Measurements from ENCODE around the gene SET.
"Not testable (repeated sequence)": the region's sequence is repeated elsewhere in the genome, so short reads cannot be mapped to it uniquely, and the experiment has no call there.

The SET gene, protein sequence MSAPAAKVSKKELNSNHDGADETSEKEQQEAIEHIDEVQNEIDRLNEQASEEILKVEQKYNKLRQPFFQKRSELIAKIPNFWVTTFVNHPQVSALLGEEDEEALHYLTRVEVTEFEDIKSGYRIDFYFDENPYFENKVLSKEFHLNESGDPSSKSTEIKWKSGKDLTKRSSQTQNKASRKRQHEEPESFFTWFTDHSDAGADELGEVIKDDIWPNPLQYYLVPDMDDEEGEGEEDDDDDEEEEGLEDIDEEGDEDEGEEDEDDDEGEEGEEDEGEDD

DNA sequence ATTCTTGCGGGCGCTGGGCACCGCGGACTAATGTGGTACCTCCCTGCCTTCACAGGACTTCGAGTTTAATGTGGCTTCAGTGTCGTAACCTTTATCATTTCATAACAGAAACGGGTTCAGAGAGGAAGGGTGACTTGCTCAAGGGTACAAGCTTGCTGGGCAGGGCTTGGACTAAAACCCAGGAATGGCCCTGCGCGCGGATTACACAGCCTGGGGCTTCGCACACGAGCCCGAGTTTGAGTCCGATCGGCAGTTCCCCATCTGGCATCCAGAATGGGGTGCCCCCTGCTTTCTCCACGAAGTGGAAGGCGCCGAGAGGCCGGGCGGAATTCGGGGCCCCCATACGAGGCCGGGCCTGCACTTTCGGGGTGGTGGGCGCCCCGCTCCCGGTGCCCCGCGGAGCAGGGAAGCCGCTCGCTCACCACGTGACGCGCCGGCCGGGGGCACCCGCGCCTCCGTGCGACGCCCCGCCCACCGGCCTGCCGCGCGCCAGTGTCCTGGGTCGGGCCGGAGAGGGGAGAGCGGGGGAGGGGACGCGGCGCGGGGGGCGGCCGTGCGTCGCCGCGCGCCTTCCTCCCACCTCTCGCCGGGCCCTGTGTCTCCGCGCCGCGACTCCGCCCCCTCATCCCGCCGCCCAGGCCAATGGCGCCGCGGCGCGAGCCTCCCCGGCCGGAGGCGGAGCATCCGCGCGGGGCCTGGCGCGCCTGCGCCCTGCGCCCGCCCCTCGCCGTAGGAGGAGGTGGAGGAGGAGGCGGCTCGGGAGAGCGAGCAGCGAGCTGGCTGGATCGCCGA, at the start of gene SET:
Gene SET (plus strand): TSS at position 722 of the 792 bp plus-strand sequence. CDS start 361 bp downstream, outside the sequence.
- in situ Hi-C loops (cut with MboI; ENCODE audit: low sequenced_read_pairs): no loop called here

GRCh38 chr9:128640603-128641002, 48.4 kb upstream of the SET start:
- in situ Hi-C loops (cut with MboI; ENCODE audit: low sequenced_read_pairs): no loop called here

DNA sequence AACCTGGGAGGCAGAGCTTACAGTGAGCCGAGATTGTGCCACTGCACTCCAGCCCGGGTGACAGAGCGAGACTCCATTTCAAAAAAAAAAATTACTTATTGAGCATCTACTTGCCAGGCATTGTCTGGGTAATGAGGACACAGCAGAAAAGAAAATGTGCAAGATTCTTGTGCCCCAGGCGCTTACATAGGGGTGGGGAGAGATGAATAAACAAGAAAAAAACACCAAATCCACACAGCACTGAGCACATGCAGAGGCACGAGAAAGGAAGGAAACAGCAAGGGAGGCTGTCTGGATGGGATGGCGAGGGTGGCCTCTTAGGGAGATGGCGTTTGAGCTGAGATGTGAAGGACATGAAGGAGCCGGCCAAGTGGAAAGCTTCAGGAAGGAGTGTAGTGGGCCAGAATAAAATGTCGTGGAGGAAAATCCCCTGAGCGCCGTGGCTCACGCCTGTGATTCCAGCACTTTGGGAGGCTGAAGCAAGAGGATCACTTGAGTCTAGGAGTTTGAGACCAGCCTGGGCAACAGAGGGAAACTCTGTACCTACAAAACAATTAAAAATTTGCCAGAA, 46.3 kb upstream of the SET start:
- in situ Hi-C loops (cut with MboI; ENCODE audit: low sequenced_read_pairs): no loop called here

DNA sequence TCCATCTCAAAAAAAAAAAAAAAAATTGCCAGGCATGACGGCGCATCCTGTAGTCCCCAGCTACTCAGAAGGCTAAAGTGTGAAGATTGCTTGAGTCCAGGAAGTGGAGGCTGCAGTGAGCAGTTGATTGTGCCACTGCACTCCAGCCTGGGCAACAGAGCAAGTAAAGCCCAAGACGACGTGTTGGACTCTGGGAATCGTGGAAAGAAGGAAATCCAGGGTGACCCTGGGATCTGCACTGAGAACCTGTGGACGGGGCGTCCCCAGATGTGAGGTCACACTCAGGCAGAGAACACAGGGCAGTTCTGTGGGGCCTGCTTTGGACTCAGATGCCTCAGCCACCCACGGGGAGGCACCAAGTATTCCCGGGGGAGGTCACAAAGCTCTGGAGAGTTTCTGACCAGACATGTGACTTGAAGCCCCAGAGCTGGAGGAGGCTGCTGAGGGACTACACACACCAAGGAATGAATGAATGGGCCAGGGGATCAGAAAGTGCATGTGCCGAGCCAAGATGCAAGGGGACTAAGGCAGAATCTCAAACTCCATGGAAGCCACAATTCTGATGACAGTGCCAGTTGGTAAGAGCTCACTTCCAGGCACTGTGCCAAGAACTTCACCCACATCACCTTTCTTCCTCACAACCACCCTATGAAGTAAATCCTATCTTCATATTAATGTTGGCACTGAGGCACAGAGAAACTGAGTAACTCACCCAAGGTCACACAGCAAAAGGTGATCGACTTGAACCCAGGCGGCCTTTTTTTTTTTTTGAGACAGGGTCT, 45.3 kb upstream of the SET start:
- in situ Hi-C loops (cut with MboI; ENCODE audit: low sequenced_read_pairs): no loop called here

- in situ Hi-C loops (cut with MboI; ENCODE audit: low sequenced_read_pairs): not testable (repeated sequence)
These were observed 40.8 kb upstream of the SET start for GRCh38 chr9:128648206-128648605.

DNA sequence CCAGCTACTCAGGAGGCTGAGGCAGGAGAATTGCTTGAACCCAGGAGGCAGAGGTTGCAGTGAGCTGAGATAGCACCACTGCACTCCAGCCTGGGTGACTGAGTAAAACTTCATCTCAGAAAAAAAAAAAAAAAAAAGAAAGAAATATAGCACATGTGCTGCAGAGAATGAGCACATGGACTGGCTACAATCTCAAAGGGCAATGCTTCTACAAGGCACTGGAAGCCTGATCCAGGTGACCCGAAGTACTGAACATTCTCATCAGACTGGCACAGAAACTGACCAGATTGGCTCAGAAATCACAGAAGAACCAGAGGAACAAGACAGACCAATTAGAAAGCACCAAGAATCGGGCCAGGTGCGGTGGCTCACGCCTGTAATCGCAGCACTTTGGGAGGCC, 37.2 kb upstream of the SET start:
- in situ Hi-C loops (cut with MboI; ENCODE audit: low sequenced_read_pairs): no loop called here

DNA sequence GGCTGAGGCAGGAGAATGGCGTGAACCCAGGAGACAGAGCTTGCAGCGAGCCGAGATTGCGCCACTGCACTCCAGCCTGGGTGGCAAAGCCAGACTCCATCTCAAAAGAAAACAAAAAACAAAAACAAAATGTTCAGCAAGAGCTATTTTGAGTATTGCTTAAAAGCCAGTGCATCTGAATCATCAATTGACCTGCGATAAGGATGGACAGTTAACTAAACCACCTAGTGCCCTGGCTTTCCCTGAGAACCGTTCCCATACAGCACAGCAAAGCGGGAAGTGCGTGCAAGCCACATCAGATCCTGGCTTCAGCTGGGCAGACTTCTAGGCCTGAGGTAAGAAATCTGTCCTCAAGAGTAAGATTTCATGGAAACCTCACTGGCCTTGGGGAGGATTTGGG, 35.1 kb upstream of the SET start:
- in situ Hi-C loops (cut with MboI; ENCODE audit: low sequenced_read_pairs): no loop called here

GRCh38 chr9:128654481-128654880, 34.5 kb upstream of the SET start:
- in situ Hi-C loops (cut with MboI; ENCODE audit: low sequenced_read_pairs): no loop called here

DNA sequence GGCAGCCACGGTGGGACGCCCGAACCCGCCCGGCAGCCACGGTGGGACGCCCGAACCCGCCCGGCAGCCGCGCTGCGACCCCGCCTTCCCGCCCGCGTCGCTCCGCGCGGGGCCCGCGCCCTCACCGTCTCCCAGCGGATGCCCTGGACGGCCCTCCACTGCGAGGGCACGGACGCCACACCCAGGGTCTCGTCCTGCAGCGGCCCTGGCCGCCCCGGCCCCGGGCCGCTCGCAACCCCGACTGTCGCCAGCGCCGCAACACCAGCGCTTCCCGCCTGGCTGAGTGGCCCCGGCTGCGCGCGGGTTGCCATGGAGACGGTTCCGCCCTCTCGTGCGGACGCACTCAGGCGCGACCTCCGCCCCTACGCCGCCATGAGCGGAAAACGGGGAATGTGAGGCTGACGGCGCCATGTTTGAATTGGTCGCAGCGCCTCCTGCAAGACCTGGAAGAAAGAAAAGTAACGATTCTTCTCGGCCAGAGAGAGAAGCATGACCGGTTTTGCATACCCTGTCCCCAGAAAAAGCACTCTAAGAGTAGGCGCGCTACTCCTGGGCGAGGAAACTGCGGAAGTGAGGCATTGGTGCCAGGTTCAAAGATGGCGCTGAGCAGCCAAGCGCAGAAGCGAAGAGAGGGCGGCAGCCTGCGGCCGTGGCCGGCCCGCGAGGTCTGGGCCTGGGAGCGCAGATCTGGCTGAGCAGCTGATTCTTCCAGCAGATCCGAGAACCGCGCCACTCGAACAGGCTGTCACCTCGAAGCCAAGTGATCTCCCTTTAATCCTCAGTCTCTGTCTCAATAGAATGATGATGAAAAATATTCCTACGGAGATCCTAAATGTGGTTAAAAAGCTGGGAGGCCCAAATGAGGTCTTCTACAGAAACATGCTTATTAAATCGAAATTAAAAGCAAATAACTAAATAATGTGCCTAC, 32.3 kb upstream of the SET start, which contains the start of gene DYNC2I2:
Gene DYNC2I2 (minus strand): TSS at position 432 of the 928 bp plus-strand sequence. CDS start 121 bp downstream, at position 311.
- in situ Hi-C loops (cut with MboI; ENCODE audit: low sequenced_read_pairs): no loop called here

GRCh38 chr9:128657344-128657704, 31.7 kb upstream of the SET start:
- in situ Hi-C loops (cut with MboI; ENCODE audit: low sequenced_read_pairs): no loop called here

DNA sequence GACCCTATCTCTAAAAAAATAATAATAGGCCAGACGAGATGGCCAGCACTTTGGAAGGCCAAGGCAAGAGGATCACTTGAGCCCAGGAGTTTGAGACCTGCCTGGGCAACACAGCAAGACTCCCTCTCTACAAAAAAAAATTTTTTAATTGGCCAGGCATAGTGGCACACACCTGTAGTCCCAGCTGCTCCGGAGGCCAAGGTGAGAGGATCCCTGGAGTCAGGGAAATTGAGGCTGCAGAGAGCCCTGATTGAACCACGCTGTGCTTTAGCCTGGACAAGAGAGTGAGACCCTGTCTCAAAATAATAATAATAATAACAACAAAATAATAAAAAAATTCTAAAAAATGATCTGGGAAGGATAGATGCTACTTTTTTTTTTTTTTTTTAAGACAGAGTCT, 31.2 kb upstream of the SET start:
- in situ Hi-C loops (cut with MboI; ENCODE audit: low sequenced_read_pairs): no loop called here

DNA sequence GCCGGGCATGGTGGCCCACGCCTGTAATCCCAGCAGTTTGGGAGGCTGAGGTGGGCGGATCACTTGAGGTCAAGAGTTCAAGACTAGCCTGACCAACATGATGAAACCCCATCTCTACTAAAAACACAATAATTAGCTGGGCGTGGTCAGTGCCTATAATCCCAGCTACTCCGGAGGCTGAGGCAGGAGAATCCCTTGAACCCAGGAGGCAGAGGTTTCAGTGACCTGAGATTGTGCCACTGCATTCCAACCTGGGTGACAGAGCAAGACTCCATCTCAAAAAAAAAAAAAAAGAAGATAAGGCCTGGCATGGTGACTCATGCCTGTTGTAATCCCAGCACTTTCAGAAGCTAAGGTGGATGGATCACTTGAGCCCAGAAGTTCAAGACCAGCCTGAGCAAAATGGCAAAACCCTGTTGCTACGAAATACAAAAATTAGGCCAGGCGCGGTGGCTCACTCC, 22.5 kb upstream of the SET start:
- in situ Hi-C loops (cut with MboI; ENCODE audit: low sequenced_read_pairs): not testable (repeated sequence)

GRCh38 chr9:128669786-128670185, 19.2 kb upstream of the SET start:
- in situ Hi-C loops (cut with MboI; ENCODE audit: low sequenced_read_pairs): no loop called here

GRCh38 chr9:128675382-128675781, 13.6 kb upstream of the SET start:
- in situ Hi-C loops (cut with MboI; ENCODE audit: low sequenced_read_pairs): no loop called here

- in situ Hi-C loops (cut with MboI; ENCODE audit: low sequenced_read_pairs): no loop called here
These were observed 11.2 kb upstream of the SET start for GRCh38 chr9:128677794-128678193.

GRCh38 chr9:128683340-128684064, 5.5 kb upstream of the SET start:
- in situ Hi-C loops (cut with MboI; ENCODE audit: low sequenced_read_pairs): no loop called here

DNA sequence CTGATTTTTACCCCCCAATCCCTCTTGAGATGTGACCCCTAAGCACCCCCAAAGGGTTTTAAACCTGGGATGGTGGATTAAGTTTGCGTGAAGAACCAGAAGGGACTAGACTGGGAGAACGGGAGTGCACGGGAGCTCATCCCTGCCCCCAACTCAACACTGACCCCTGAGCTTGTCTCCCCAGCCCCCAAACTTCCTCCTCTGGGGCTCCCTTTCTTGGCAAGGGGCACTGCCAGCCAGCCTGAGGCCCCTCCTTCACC, 5.0 kb upstream of the SET start:
- in situ Hi-C loops (cut with MboI; ENCODE audit: low sequenced_read_pairs): no loop called here

GRCh38 chr9:128684325-128685199, 4.5 kb upstream of the SET start:
- in situ Hi-C loops (cut with MboI; ENCODE audit: low sequenced_read_pairs): no loop called here

All from HL-60/S4 treated with phorbol 12-myristate 13-acetate at 8.2 ng/mL for 4 days and 3 days (cell line).